NOMO-1 (cell line): ENCODE results near the gene SMC2.

Experiments used
- DNase-seq, 2 experiments: peaks; one replicate each; lab custom pipeline; 2025; ENCODE audit not compliant: unreplicated experiment in 2 of 2; lab: John Stamatoyannopoulos, UW

The SMC2 gene

DNA sequence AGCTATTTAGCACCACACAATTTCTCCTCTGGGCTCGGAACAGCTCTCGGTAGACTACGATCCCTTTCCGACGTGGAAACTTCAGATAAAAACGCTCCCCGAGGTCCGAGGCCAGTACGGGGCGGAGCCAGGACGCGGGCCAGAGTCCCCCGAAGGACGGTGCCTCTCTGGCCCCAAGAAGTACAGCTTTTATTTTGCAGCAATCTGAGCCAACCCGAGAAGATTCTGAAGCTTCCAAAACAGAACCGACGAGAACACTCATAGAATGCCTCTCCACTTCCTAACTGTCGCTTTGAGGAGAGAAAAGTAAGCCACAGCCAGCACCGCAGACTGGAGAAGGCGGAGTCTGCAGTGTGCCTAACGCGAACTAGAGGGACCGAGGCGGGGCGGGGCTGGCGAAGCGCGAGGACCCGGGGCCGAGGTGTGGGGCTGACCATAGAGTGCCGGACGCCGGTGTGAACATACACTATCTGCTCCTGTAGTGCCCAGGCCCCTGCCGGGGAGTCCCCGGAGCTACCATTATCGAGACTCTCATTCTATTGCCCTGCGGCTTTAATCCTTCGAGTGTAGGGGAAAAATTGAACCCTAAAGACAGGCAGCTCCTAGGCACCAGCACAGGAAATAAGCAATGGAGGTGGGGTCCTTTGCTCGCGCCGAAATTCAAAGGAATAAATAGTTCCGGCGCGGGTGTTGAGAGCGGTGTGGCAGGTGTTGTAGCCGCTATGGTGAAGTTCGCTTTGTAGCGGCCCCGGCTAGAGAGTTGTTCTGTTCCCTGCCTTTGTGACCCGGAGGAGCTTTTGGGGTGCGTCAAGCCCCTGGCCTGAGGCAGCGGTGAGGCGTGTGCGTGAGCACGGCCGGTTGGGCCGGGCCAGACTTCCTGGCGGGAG is at the start of gene SMC2:
Gene SMC2 (plus strand): TSS at position 663 of the 887 bp plus-strand sequence. CDS start 1,076 bp downstream, outside the sequence.
- DNase-seq, result peak; percentile 92 to 95

DNA sequence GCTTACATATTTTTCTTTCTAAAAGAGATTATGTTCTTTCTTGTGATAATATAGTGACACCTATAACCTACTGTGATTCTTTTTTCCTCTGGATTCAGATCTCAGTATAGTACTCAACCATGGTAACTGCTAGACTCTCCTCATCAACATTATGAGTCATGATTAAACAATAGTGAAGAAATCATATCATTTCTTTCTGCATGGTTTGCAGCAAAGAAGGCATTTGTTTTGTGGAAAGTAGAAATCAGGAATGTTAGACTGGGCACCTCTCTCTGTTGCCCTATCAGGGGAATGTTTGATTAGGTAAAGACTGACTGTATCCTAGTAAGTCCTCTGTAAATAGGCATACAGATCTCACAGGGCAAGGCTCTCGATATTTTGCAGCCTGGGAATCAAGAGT is 25.6 kb upstream of the SMC2 start:
- DNase-seq, result no peak

GRCh38 chr9:104069288-104069687 is 24.8 kb upstream of the SMC2 start:
- DNase-seq, result no peak

DNA sequence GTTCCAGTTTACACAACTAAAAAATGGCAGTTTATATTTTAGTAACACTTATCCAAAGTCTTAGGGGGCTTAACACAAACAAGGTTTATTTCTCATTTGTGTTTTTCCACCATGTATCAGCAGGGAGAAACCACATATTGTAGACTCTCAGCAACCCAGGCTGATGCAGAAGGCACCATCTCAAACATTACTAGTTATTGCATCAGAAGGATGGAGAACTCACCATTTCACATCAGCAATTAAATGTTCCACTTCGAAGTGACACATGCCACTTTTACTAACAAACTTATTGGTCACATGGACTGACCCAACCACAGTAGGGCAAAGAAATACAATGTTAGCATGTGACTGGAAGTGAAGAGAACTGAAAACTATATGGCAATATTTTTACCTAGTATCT is 22.5 kb upstream of the SMC2 start:
- no peak for DNase-seq

DNA sequence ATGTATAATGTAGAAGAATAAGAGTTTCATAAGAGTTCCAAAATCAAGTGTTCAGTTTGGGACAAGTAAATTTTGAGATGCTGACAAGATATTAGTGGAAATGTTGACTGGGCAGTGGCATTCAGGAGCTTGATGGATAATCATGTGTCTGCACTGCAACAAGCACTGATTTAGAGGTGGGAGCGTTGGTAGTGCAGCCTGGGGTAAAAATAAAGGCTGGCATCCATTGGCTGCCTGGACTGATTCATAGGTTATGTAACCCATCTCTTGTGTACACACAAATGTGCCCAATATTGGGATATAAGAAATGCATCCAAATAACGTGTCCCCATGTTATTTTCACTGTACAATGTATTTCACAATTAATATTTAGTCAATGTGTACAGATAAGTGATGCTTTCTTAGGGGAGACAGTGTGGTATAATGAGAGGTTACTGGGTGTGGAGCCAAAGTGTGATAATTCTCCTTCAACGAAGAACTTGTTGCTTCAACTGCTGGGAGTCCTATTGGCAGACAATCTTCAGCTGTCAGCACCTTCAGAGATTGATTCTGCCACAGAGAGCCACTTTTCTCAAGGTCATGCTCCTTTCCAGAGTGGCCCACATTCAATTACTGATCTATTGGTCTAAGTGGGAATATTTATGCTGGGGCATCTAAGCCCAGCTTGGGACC is 20.9 kb upstream of the SMC2 start:
- DNase-seq, result no peak

- DNase-seq, result no peak
These were observed 20.4 kb upstream of the SMC2 start for GRCh38 chr9:104073770-104074133.

GRCh38 chr9:104074876-104075275 is 19.2 kb upstream of the SMC2 start:
- DNase-seq, result no peak

DNA sequence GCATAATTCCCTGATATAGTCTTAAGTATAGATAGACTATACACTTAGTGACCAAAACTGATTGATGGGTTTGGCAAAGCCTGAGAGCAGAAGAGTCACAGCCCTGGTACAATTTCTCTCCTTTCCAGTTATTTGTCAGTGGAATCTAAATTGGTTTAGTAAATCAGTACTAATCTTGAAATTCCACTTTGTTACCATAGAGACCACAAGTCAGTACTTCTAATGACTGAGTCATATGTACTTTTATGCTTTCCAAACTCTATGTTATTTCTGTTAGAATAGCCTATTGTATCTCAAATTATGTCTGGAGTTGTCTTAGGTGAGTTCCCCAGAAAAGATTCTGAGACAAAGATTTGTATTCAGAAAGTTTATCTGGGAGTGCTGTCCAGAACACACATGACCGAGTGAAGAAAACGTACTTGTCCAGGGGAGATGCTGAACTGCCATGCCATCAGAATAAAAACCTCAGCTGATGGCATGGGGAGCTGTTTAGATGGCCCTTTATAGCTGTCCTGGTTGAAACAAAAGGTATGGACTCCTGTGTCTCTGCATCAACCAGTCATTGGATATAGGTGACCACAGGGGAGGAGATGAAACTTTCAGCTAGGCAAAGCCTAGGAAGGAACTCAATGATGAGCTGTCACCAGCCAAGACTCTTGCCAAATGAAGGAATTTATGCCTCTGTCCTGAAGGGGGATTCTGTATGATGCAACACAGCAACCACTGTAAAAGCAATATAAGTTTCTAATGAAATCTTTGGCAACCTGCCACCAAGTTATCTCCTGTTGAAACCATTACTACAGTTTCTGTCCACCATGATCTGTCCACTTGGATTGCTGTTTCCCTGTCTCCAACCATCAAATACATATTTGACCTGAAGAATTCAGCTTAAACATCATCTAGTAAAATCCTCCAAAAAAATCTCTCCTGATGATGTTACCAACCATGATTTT is 18.0 kb upstream of the SMC2 start:
- DNase-seq, result no peak

DNA sequence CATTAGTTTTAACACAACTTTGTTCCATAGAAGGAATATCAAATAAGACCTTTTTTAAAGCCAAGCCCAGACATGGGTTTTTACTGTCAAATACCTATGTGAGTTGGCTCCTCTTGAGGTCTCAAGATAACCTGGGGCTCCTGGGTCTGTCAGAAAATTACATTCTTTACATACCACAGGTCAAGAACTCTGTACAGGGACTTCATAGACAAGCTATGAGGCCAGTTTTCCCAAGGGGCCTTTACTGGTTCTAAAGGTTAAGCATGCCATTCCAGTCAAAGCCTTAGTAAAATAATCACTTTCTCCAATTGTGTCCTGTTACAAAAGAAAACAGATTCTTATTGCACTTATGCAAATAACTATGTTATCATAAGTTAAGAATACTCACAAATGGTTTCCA is 15.5 kb upstream of the SMC2 start:
- no peak for DNase-seq

- no peak for DNase-seq
These were observed 13.1 kb upstream of the SMC2 start for GRCh38 chr9:104080983-104081382.

DNA sequence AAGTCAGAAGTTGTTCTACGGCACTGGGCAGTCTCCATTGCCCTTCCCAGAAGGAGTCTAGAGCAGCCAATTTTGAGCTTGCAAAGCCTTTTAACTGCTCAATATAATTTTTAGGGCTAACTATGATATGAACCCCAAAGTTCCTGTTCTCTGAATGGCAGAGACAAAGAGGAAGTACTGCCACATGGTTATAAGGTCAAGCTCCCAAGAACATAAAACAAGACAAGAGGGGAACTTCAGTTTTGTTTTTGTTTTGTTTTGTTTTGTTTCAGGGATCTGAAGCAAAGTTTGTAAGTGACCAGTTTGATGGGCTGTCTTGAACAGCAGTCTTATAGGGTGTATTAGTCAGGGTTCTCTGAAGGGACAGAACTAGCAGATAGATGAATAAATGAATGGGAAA is 11.9 kb upstream of the SMC2 start:
- DNase-seq, result peak; percentile 9 to 52

DNA sequence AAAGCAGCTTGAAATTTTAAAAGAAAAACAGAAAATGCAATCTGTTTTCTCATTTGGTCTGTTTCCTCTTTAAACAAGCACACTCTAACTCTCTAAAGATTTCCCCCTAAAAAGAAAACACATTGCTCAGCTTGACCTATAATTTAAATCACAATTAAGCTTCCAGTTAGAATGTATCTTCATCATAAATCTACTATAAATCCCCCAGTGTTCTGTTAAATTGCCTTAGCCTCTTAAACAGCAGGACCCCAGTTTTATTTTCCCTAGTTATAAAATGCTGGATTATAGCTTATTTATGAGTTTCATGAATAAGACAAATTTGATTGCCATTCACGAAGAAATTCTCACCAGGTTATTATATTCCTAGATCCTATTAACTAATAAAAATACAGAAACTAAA is 8.6 kb upstream of the SMC2 start:
- DNase-seq, result no peak

GRCh38 chr9:104087894-104088293 is 6.2 kb upstream of the SMC2 start:
- no peak for DNase-seq

DNA sequence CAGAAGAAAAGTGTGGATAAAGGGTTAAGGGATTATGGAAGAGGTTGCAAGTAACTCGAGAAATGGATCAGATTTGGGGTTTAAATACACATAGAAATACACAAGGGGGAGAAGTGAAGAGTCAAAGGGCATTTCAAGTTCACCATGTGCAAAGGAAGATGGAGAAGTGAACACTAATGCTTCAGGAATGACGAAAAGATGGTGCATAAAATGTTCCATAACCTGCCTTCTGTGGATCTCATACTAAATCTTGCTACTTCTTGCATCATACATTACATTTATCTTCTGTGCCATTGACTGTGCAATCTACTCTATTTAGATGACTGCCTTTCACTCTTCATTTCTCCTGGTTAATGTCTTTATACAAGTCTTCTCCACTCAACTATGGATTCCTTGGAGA is 5.7 kb upstream of the SMC2 start:
- DNase-seq, result no peak

- DNase-seq, result peak; percentile 19 to 23
These were observed 3.5 kb upstream of the SMC2 start for GRCh38 chr9:104090578-104090977.

- peak in 1 of 2 experiments; percentile 77 for DNase-seq
These were observed 3.0 kb upstream of the SMC2 start for GRCh38 chr9:104091116-104091515.

DNA sequence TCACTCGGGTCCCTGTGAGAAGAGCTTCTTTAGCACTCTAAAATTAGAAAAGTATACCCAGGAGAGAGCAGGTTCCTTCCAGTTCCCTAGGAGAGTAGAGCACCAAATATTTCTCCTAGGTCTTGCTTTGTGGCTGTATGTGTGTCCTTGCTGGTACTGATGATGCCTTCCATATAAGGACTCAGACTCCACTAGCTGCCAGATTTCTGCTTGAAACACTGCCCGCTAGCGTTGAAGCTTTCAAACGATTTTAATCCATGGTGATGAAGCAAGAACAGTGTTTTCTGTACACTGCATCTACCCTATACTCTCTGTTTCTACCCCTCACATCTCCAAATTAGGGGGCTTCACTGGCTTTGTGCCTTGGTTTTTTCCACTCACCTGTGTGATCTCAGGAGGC is 2.4 kb upstream of the SMC2 start:
- DNase-seq, result peak; percentile 77 to 86

DNA sequence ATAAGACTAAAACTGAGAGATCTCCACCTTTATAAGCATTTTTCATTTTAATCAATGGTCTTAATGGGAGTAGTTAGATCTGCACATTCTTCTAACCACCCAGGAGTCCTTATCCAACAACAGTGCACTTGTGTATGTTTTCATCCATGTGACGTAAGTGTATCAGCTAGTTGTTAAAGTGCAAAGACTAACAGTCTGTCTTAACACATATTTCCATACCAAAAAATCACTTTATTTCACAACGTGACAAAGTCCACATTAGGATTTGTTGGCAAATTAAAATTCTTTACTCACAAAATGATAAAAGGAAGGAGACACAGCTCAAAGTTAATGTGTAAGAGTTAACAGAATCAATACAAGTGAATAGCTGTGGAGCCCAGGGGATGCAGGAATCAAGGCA is 1.9 kb upstream of the SMC2 start:
- no peak for DNase-seq

DNA sequence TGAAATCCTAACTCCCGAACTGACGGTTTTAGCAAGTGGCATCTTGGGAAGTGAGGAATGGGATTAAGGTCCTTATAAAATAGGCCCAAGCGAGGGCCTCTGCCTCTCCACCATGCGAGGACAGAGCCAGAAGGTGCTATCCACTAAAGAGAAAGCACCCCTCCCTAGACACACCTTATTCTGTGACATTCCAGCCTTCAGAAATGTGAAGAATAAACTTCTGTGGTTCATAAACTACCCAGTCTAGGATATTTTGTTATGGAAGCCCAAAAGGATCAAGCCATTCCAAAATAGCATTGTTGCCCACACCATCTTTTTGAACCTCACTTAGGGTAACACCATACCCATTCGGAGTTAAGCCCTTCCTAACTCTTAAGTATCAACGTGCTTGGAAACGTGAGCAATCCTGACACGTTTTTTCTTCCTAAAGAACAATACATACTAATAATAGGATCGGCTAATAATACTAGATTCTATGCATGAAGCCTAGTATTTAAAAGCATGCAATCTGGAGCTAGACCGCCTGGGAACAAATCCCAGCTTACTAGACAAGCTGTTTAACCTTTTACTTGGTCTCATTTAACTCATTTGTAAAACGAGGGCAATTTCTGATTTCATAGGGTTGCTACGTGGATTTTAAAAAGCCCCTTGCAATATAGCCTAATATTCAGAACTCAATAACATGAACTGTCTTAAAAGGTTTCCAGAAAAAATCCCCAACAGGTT is 1.1 kb upstream of the SMC2 start:
- DNase-seq, result peak in 1 of 2 experiments; percentile 4

- DNase-seq, result peak in 1 of 2 experiments; percentile 32
These were observed 466 bp downstream of the SMC2 start for GRCh38 chr9:104094534-104095015.
